SIG-M5 (cell line): Measurements from ENCODE around the gene CDC42BPA.
"Not testable (repeated sequence)": the region's sequence is repeated elsewhere in the genome, so short reads cannot be mapped to it uniquely, and the experiment has no call there.

Experiments used
- DNase-seq: peaks from one replicate; lab custom pipeline; 2025; lab: John Stamatoyannopoulos, UW

CDC42BPA gene

DNA sequence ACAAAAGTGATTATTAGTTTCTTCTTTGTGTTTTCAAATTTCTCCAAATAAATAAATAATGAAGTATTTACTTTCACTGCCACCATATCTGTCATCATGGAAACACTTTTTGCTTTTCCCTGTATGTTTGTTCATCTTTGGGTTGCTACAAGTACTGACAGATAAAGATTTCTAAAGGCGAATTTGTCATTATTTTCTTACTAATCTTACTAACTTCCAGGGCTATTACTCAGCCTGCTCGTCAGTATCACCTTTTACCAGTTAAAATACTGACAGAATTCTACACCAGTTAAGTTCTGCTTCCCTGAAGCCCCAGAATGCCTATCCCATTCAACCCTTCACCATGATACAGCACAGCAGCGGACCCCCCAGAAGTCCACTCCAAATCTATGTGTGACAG lies 106.1 kb downstream of the CDC42BPA start:
- DNase-seq: no peak

DNA sequence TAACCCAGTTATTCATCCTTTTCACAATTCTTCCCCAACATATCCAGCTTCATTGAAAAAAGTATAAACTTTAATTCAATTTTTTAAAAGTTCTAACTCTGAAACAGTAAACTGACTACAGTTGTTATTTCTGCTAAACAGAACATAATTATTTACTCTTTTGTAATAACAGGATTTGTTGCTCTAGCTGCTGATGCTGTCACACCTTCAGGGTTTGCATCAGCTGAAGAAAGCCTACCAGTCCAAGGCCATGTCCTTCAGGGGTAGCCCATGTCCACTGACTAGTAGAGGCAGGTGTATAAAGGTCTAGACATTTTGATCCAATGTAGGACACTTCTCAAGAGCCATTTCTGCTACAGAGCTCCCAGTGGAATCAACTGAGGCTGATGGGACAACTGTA lies 107.7 kb downstream of the CDC42BPA start:
- DNase-seq: no peak

DNA sequence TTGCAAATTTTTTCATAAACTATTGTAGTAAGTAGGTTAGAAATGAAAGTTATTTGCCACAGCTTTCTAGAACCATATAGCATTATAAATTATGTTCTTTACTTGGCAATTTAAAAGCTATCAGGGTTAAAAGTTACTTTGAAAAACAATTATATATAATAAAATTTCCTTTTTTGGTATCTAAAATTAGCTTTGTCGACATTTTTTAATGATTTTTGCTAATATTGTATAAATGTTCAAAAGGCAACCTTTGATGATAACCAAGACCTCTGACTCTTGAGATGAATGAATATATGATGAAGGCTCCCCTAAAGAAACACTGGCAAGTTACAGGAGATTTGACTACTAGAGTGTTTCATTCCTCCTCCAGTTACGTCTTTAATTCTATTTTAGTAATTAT lies 121.2 kb downstream of the CDC42BPA start:
- DNase-seq: no peak

DNA sequence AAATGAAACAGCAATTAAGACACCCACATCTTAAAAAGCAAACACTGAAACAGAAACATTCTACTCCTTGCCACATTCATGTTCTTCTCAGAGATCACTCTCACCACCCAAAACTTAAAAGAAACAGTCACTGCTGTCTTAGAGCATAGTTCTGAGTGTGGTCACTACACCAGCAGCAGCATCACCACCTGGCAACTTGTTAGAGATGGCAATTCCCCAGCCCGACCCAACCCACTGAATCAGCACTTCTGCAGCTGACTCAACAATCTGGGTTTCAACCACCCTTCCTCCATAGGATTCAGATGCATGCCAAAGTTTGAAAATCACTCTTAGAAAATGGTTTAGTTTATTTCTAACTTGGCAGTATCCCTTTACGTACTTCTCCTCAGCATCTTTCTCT lies 126.1 kb downstream of the CDC42BPA start:
- DNase-seq: no peak

DNA sequence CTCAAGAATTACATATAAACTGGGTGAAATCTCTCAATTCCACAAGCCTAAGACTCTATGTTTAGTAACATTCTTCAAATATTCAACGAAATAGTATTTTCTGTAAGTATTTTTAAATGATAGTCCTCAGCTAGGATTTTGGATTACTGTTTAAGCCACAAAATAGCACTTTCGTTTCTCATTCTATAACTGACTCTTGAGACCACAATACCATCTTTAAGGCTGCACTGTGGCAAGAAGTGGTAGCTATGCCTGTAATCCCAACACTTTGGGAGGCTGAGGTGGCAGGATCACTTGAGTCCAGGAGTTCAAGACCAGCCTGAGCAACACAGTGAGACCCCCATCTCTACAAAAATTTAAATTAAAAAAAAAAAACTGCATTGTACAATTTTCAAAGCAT lies 126.7 kb downstream of the CDC42BPA start:
- no peak for DNase-seq

DNA sequence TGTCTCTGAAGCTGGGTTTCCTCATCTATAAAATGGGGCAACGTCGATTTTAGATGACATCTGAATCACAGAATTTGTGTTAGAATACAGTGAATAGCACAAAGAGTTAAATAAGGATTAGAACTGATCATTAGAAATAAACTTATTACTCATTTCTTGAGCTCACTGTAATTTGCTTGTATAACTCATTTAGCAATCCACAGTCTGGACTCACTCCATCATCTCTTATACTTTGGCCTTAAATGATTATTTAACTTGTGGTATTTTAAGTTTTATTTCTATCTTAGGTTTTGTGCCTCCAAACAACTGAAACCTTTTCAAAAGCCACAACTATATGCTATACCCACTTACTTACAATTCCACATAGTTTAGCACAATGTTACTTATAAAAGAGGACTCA lies 128.0 kb downstream of the CDC42BPA start:
- no peak for DNase-seq

DNA sequence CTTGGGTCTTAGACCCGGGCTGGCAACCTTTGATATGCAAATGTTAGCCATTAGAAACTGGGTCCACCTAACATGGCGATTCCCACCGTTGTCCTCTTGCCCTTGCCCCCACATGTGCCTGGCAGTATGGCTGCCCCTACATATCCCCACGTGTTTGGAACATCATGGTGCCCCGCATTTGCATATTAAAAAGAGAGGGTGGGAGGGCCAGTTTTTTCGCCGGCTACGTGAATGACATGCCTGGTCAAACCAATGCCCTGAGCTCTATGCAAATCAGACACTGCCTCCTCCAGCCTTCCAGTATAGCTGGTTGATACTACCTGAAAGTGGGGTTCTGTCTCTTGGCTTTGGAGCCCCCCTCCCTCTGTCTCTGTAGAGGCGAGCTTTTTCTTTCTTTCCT lies 133.0 kb downstream of the CDC42BPA start:
- no peak for DNase-seq

DNA sequence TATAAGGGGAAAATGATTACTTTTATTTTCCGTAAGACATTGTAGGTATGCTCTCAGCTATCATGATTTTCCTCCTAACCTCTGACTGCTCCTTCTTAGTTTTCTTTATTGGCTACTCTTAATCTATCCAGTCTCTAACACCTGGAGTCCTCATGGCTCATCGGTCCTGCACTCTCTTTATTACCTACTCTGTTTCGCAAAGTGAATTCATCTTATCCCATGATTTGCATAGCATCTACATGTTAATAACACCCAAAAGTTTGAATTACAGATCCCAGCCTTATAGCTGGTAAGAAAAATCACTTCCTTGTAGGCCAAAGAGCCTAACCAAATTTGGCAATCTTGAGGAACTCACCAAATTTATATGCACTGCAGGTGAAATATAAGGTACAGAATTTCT lies 136.3 kb downstream of the CDC42BPA start:
- DNase-seq: no peak

DNA sequence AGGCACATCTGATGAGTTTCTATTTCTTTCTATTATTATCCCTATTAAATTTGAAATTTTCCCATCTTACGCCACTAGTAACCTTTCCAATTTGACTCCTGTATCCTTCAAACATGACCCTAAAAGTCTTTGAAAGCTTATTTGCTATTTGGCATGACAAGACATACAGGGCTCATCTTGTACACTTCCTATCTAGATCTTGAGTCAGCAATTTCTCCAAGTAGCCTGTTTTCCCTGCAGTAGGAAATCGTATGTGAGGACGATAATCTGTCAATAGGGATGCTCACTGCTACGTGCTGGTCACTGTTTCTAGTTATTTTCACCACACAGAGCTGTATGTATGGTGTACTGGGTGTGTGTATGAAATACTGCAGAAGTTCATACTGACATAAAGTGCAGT lies 142.7 kb downstream of the CDC42BPA start:
- no peak for DNase-seq

DNA sequence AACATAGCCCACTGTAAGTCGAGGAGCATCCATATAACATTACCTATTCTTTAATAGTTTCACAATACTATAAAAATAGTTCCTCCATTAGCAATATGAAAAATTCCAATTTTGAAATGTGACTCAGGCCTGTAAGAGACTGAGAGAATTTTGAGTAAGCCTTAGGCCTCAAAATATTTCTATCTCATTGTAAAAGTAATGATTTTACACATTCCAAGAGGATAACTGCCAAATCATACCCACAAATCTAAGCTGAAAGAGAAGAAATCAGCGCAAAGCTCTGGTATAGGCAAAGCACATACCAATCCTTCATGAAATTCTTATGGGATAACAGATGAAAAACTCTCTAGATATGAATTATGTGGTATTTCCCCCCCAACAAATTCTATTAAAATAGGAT lies 144.1 kb downstream of the CDC42BPA start:
- no peak for DNase-seq

DNA sequence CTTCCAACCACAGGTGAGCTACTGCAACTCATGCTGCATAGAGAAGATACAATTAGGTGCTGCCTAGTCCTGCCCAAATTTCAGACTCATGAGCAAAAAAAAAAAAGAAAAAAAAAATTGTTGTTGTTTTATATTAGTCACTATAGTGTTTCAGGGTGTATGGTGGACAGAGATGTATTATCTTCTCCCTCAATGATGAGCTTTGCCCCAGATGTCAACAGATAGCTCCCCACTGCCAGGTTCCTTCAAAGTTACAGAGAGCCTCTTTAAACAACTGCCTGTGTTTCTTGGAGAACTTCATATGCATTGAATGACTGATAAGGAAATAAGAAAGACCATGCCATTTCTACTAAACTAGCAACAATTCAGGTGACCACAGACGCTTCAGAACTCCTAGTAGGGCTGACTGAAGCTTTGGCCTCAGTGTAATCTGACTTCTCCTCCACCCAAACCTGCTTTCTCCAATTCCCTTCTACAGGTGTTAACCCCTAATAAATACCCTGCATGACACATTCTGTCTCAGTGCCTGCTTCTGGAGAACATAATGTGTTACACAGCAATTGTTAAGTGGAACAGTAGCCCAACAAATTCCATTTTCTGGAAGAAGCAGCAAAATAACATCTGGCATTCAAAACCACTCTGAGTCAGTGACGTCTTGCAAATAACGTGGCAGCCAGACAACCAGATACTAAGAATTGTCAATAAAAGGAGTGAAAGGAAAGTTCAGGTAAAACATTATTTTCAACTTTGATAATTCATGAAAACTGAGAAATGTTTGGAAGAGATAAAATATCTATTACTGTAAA lies 147.7 kb downstream of the CDC42BPA start:
- no peak for DNase-seq

DNA sequence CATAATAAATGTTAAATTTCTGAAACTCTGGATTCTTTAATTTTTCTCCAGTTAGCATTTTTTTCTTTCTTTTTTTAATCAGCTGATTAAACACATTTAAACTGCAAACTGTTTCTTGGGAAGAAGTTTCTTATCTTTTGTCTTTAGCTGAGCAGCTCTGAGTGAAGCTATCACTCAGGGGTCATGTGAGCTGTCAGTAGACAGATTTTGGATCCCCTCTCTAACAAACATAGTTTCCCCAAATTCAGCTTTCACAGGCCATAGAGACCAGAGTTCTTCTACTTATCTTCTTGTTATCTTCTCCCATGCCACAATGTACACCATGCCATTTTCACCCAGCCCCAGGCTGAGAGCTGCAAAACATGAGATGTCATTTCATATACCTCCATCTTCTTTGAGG lies 148.9 kb downstream of the CDC42BPA start:
- DNase-seq: no peak

DNA sequence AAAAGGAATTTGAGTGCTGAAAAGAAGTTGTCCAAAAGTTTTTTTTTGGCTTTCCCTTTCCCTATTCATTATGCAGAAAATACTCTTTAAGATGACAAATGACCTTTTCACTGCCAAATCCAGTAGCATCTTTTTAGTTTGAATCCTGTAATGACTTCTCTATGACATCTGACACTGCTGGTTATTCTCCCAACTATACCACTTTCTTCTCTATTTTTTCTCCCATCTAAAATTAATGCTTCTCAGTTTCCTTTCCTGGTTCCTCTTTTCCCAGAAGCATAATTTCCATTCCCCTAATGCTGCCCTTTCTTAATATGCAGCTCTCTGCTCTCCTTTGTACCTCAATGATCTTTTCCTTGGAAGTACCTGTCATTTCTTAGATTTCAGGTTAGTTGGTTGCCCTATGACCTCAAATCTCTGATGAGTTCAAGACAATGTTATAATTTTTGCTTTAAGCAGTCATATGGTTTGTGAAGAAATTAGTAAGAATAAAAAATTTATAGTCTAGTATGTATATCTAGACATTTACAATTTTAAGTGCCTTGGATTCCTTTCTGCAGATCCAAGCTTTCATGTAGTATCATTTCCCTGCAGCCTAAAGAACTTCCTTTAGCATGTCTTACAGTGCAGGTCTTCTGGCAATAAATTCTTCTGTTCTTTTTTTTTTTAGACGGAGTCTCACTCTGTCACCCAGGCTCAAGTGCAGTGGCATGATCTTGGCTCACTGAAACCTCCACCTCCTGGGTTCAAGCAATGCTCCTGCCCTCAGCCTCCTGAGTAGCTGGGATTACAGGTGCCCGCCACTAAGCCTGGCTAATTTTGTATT lies 150.8 kb downstream of the CDC42BPA start:
- no peak for DNase-seq

DNA sequence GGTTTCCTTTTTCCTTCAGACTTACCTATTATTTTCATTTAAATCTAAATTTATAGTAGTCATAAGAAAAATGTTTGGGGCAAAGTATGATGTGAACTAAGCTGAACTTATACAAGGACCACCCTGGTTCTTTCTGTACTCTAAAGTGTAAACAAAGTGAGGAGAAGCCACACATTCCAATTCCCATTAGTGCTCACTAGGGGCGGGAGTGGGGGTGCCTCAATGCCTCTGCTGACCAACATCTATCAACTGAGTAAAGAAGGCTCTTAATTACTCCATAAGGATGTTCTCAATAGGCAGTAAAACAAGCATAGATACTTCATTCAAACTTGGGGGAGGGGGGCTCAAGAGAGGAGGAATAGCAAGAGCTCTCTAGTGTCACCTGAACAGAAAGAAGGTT lies 151.7 kb downstream of the CDC42BPA start:
- DNase-seq: no peak

DNA sequence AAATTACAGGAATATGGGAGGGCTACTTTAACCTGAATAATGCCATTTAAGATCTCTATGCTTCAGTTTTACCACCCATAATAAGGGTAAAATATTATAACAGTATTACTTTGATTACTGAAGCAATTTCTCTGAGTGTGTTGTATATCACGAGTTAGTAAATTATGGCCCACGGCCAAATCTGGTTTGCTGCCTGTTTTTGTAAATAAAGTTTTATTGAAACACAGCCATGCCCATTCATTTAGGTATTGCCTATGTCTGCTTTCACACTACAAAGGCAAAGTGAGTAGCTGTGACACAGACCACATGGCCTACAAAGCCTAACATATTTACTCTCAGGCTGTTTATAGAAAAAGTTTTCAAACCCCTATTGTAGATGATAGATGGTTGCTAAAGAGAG lies 156.8 kb downstream of the CDC42BPA start:
- no peak for DNase-seq

DNA sequence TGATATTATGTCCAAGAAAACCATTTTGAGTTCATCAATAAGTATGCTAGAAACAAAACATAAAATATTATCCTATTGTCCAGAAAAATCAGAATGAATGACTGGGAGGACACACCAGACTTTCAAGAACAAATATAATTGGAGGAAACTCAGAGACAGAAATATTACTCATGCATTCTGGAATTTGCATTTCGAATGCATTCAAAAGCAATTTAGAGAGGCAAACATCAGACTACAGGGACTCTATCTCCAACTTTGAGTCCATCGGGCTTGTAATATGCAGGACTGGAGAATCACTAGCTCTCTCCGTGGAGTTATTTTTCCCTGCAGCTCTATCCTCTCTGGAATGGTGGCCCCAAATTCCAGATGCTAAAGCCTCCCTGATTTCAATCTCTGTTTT lies 161.8 kb downstream of the CDC42BPA start:
- no peak for DNase-seq

DNA sequence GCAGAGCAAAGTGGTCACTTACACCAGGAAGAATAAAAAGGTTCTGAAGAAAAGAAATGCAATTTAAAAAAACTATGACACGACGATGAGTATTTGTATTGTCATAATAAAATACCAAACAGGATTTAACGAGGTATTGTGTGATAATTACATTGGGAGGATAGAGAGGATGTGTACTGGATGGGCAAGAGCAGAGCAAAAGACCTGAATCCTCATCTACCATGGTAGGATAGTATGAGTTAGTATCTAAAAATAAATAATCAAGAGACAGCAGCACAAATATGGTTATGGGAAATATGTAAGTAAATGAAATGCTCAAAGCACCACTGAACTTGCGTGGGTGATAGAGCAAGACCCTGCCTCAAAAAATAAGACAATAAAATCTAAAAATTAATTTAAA lies 162.6 kb downstream of the CDC42BPA start:
- no peak for DNase-seq

DNA sequence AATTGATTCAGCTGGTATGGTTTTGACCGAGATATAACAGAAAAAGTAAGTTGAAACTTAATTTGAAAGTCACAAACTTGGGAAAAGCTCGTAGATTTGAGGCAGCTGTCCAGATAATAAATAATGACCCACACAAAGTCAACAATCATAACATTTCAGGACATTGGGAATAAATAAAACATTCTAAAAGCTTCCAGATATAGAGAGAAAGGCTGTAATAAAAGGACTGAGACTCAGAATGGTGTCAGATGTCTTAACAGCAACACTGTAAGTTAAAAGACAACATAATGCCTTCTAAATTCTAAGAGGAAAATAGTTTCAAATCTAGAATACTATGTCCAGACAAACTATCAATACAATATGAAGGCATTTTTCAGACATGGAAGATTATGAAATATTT lies 163.3 kb downstream of the CDC42BPA start:
- no peak for DNase-seq

DNA sequence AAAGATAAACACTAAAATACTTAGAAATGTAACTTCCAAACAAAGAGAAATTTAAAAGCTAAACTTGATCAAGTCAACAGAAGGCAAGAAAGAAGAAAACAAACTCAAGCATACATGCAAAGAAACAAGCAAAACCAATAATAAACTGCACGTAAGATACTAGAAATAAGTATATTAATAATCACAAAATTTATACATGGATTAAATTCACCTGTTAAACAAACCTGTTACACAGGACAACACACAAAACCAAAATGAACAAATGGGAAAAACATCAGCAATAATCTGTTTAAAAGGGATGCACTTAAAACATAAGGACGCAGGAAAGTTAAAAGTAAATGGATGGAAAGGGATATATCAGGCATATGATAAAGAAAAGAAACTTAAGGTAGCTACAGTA lies 165.8 kb downstream of the CDC42BPA start:
- DNase-seq: no peak

DNA sequence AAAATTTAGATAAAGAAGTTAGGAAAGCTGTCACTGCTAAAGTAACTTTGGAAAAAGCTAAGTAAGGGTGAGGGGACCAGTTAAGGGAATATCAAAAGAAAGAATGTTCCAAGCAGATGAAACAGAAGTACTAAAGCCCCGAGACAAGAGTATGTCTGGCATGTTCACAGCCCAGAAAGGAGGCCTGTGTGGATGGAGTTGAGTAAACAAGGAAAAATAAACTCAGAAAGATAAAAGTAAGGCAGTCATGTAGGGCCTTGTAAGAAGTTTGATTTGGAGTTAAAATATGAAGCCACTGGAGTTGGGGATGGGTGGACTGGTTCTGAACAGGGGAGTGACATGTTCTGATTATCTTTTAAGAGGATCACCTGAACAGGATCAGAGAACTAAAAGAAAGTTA lies 177.9 kb downstream of the CDC42BPA start:
- no peak for DNase-seq

DNA sequence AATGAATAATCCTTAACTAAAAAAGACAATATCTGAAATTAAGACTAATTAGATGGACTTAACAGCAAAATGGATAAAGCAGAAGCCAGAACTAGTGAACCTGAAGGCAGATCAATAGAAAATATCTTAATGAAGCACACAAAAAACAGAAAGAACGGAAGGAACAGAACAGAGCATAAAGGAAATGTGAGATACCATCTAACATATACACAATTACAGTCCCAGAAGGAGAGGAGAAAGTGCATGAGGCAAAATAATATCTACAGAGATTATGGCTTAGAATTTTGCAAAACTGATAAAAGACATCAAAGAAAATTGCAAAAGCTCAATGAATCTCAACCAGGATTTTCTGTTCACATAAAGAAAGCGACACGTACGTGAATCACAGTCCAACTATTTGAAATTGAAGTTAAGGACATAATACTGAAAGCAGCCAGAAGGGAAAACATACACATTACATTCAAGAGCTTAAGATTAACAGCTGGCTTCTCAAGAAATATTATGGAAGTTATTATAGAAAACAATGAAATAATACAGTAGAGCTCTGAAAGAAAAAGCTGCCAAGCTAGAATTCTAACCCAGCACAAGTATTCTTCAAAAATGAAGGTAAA lies 182.0 kb downstream of the CDC42BPA start:
- DNase-seq: no peak

DNA sequence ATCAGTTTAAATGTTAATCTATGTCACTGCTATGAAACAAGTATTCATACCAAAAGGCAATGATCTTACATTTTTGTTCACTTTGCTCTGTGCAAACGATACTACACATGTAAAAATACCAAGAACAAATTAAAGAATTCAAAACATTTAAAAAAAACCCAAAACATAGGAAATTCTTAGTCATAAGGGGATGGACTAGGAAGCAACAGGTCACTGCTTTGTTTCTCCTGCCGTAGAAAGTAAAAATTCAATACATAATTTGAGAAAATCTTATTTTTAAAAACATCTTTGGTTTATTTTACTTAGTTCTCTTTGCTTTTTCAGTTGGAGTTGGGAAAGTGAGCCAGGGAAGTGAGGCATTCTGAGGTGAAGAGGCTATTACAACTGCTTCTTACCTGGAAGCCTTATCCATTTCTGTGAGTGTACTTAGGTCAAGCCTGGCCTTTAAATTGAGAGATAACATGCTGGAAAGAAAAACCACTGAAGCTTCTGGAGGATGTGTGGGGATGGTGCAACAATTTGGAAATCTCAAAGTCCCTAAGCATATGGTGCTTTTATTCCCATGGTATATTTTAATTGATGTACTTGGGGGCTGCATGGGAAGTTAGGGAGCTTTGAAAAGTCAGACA lies 183.5 kb downstream of the CDC42BPA start:
- no peak for DNase-seq

DNA sequence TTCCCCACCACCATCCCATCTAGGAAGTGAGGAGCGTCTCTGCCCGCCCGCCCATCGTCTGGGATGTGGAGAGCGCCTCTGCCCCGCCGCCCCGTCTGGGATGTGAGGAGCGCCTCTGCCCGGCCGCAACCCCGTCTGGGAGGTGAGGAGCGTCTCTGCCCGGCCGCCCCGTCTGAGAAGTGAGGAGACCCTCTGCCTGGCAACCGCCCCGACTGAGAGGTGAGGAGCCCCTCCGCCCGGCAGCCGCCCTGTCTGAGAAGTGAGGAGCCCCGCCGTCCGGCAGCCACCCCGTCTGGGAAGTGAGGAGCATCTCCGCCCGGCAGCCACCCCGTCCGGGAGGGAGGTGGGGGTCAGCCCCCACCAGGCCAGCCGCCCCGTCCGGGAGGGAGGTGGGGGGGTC lies 185.6 kb downstream of the CDC42BPA start:
- DNase-seq: not testable (repeated sequence)
